DND-41 (cell line): Measurements from ENCODE around the gene ETV1.

Experiments
- ATAC-seq: fragments of 200-7000 bp; cut with Tn5 transposase; 3 replicates; pipeline ENCODE4 v1.9.1; 2021; ENCODE audit warnings: low read depth; ENCODE audit not compliant: insufficient read depth
- DNase-seq: peaks from one replicate; pipeline ENCODE4 v3.0.0-alpha.2; 2020
- H2AFZ ChIP-seq: 2 replicates; pipeline ENCODE4 v1.6.0; 2012; ENCODE audit warnings: low read depth, low read length
- H3K27ac ChIP-seq: 2 replicates; pipeline ENCODE4 v1.5.1; 2012; ENCODE audit warnings: low read length, inconsistent platforms
- H3K27me3 ChIP-seq: fragments of 200-600 bp; sonication (generic); 2 replicates; pipeline ENCODE4 v1.6.0; 2012; ENCODE audit warnings: low read length, mild to moderate bottlenecking, inconsistent platforms; ENCODE audit not compliant: insufficient read depth, poor library complexity
- H3K36me3 ChIP-seq: 2 replicates; pipeline ENCODE4 v1.5.1; 2012; ENCODE audit warnings: low read length, inconsistent platforms; ENCODE audit not compliant: insufficient read depth
- H3K4me1 ChIP-seq: 2 replicates; pipeline ENCODE4 v1.5.1; 2012; ENCODE audit warnings: mild to moderate bottlenecking, low read length; ENCODE audit not compliant: insufficient read depth
- H3K4me2 ChIP-seq: 2 replicates; pipeline ENCODE4 v1.6.0; 2012; ENCODE audit warnings: mild to moderate bottlenecking, moderate library complexity, low read length, inconsistent platforms; ENCODE audit not compliant: insufficient read depth
- H3K4me3 ChIP-seq, 2 experiments: fragments of 200-600 bp in 1 of 2; shearing (Covaris generic) in 1 of 2; 2 replicates each; pipeline ENCODE4 v1.5.1; 2012 to 2016; ENCODE audit warnings: inconsistent platforms in 2 of 2, low read length in 2 of 2, mild to moderate bottlenecking in 2 of 2, low read depth in 1 of 2, moderate library complexity in 1 of 2
- H3K79me2 ChIP-seq: 2 replicates; pipeline ENCODE4 v1.6.0; 2012; ENCODE audit warnings: low read length, inconsistent platforms; ENCODE audit not compliant: insufficient read depth
- H3K9ac ChIP-seq: 2 replicates; pipeline ENCODE4 v1.6.0; 2012; ENCODE audit warnings: low read depth, mild to moderate bottlenecking, inconsistent platforms, low read length, moderate library complexity
- H3K9me3 ChIP-seq: 2 replicates; pipeline ENCODE4 v1.5.1; 2012; ENCODE audit warnings: low read length, moderate library complexity, mild to moderate bottlenecking, inconsistent platforms; ENCODE audit not compliant: insufficient read depth, severe bottlenecking
- H4K20me1 ChIP-seq: 2 replicates; pipeline ENCODE4 v1.6.0; 2012; ENCODE audit warnings: low read length; ENCODE audit not compliant: insufficient read depth
- CTCF ChIP-seq: IDR thresholded peaks from 2 replicates; pipeline ENCODE4 v1.5.1; 2012; ENCODE audit warnings: borderline replicate concordance, low read length, moderate library complexity, mild to moderate bottlenecking; ENCODE audit not compliant: poor library complexity, severe bottlenecking; ENCODE audit errors: extremely low read depth
- EZH2 ChIP-seq: IDR thresholded peaks from 3 replicates; pipeline ENCODE4 v1.6.1; 2012; ENCODE audit warnings: borderline replicate concordance, low read depth, mild to moderate bottlenecking, moderate library complexity, low read length, inconsistent platforms; ENCODE audit not compliant: severe bottlenecking

The ETV1 gene

GRCh38 chr7:13848681-13849131 lies 140.8 kb downstream of the ETV1 start:
- Histone ChIP-seq H3K4me2 (no peak overlapping the region), H3K9ac (no peak overlapping the region), H3K79me2 (no peaks in the 10 kb centered on the region), H3K4me1 (peaks cover 20% of the 10 kb centered on the region), H3K9me3 (no peaks in the 10 kb centered on the region), H3K27me3 (no peaks in the 10 kb centered on the region), H4K20me1 (no peaks in the 10 kb centered on the region), H3K36me3 (no peaks in the 10 kb centered on the region), H2AFZ (no peak overlapping the region), H3K27ac (no peak overlapping the region), H3K4me3 (no peak overlapping the region)
- DNase-seq (no peak), ATAC-seq (no peak)
- no peak for TF ChIP-seq EZH2
- TF ChIP-seq CTCF = no peak

GRCh38 chr7:13846386-13846785 lies 143.1 kb downstream of the ETV1 start:
- no peak overlapping the region for H2AFZ ChIP-seq
- H4K20me1 ChIP-seq = no peaks in the 10 kb centered on the region
- H3K4me1 ChIP-seq = peaks cover 20% of the 10 kb centered on the region
- TF ChIP-seq CTCF (no peak), EZH2 (no peak)
- no peak overlapping the region for H3K4me2 ChIP-seq
- H3K4me3 ChIP-seq = no peak overlapping the region
- no peak for DNase-seq
- no peaks in the 10 kb centered on the region for H3K27me3 ChIP-seq
- no peaks in the 10 kb centered on the region for H3K79me2 ChIP-seq
- H3K9me3 ChIP-seq = no peaks in the 10 kb centered on the region
- H3K27ac ChIP-seq = no peak overlapping the region
- no peak for ATAC-seq
- no peaks in the 10 kb centered on the region for H3K36me3 ChIP-seq
- H3K9ac ChIP-seq = no peak overlapping the region

- Histone ChIP-seq H3K79me2 (no peaks in the 10 kb centered on the region), H4K20me1 (no peaks in the 10 kb centered on the region), H3K9me3 (no peaks in the 10 kb centered on the region), H2AFZ (no peak overlapping the region), H3K36me3 (no peaks in the 10 kb centered on the region), H3K9ac (no peak overlapping the region), H3K4me2 (no peak overlapping the region), H3K4me1 (peaks cover 16% of the 10 kb centered on the region), H3K27ac (no peak overlapping the region), H3K27me3 (no peaks in the 10 kb centered on the region), H3K4me3 (no peak overlapping the region)
- ATAC-seq = no peak
- no peak for DNase-seq
- no peak for TF ChIP-seq EZH2
- no peak for TF ChIP-seq CTCF
These were observed 143.9 kb downstream of the ETV1 start for GRCh38 chr7:13845601-13846000.

- no peak for TF ChIP-seq EZH2
- TF ChIP-seq CTCF = no peak
- H3K27me3 ChIP-seq = no peaks in the 10 kb centered on the region
- no peak overlapping the region for H3K4me3 ChIP-seq
- DNase-seq (no peak), ATAC-seq (no peak)
- peaks cover 10% of the 10 kb centered on the region for H3K4me1 ChIP-seq
- H2AFZ ChIP-seq = no peak overlapping the region
- no peaks in the 10 kb centered on the region for H3K9me3 ChIP-seq
- no peak overlapping the region for H3K27ac ChIP-seq
- no peak overlapping the region for H3K4me2 ChIP-seq
- no peaks in the 10 kb centered on the region for H4K20me1 ChIP-seq
- no peaks in the 10 kb centered on the region for H3K36me3 ChIP-seq
- no peak overlapping the region for H3K9ac ChIP-seq
- H3K79me2 ChIP-seq = no peaks in the 10 kb centered on the region
These were observed 144.5 kb downstream of the ETV1 start for GRCh38 chr7:13844954-13845353.
